Activated CD4-positive, alpha-beta T cell treated with anti-CD3 and anti-CD28 coated beads, Interleukin-2, amount 10 ng/mL, durations not matched to agents 7 days and 5 days (primary cell): ENCODE measurements around the gene OR2M3. TPM values are rescaled to one million over a fixed set of nuclear protein-coding genes. Genes with fewer than 3 reads are reported as not detected.

Source experiments
- CTCF ChIA-PET: fragments of 350-600 bp; sonication (Branson Sonifier 250); formaldehyde crosslinking; loops from one replicate; lab custom pipeline; 2021; ENCODE audit warnings: antibody characterized with exemption; lab: Charles Lee
- POLR2A ChIA-PET: fragments of 350-600 bp; sonication (Branson Sonifier 250); formaldehyde crosslinking; loops from one replicate; lab custom pipeline; 2021; ENCODE audit warnings: antibody characterized with exemption; lab: Charles Lee
- DNase-seq: peaks from one replicate; pipeline ENCODE4 v3.0.0-alpha.2; 2020
- H3K27ac Mint-ChIP-seq: one replicate; pipeline ENCODE4 v1.8.0; 2021; ENCODE audit warnings: mild to moderate bottlenecking, moderate library complexity, mixed read lengths
- H3K27me3 Mint-ChIP-seq: one replicate; pipeline ENCODE4 v1.8.0; 2021; ENCODE audit warnings: mixed read lengths
- H3K36me3 Mint-ChIP-seq: one replicate; pipeline ENCODE4 v1.8.0; 2021; ENCODE audit warnings: low read depth, mixed read lengths
- H3K4me1 Mint-ChIP-seq: one replicate; pipeline ENCODE4 v1.8.0; 2021; ENCODE audit warnings: mixed read lengths
- H3K4me3 Mint-ChIP-seq: one replicate; pipeline ENCODE4 v1.8.0; 2021; ENCODE audit warnings: mild to moderate bottlenecking, moderate library complexity, mixed read lengths
- H3K9me3 Mint-ChIP-seq: one replicate; pipeline ENCODE4 v1.8.0; 2021; ENCODE audit warnings: mixed read lengths
- total RNA-seq, 2 experiments: library from RNA; stranded (reverse); gene quantifications; one replicate each; pipeline ENCODE4 v1.2.3, GENCODE V29; 2021

OR2M3 gene, protein sequence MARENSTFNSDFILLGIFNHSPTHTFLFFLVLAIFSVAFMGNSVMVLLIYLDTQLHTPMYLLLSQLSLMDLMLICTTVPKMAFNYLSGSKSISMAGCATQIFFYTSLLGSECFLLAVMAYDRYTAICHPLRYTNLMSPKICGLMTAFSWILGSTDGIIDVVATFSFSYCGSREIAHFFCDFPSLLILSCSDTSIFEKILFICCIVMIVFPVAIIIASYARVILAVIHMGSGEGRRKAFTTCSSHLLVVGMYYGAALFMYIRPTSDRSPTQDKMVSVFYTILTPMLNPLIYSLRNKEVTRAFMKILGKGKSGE
- not detected for total RNA-seq

DNA sequence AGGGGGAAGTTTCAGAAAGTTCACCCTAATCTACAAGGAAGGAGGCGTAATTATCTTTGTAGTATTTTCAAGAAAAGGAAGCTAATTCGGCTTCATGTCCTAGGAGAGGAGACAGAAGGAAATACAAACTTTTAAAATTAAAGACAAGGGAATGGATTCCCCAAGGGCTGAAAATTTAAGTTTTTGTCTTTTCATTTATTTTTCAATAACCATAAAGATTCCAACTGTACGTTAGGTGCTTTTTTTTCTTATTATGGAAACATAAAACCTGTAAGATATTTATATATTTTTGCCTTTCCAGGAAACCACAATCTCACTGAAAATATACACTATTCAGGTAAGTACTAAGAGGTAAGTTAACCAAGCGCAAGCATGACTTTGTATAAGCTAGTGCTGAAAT, at the start of gene OR2M3:
TSS of gene OR2M3 (plus strand) at position 301 of the 400 bp plus-strand sequence. CDS start 5,803 bp downstream, outside the sequence.
- Mint-ChIP-seq H3K27ac (no peak within 1 kb of the TSS), H3K36me3 (no peaks in the 10 kb centered on the region), H3K27me3 (no peaks in the 10 kb centered on the region), H3K9me3 (no peaks in the 10 kb centered on the region), H3K4me3 (no peak within 1 kb of the TSS), H3K4me1 (no peaks in the 10 kb centered on the region)
- CTCF ChIA-PET: no interaction called here
- POLR2A ChIA-PET: interaction anchor here (0.6 kb wide), 1 partner anchor 11 kb away, joined by 4 read pairs; no protein-coding TSS in a partner anchor
- no peak for DNase-seq

DNA sequence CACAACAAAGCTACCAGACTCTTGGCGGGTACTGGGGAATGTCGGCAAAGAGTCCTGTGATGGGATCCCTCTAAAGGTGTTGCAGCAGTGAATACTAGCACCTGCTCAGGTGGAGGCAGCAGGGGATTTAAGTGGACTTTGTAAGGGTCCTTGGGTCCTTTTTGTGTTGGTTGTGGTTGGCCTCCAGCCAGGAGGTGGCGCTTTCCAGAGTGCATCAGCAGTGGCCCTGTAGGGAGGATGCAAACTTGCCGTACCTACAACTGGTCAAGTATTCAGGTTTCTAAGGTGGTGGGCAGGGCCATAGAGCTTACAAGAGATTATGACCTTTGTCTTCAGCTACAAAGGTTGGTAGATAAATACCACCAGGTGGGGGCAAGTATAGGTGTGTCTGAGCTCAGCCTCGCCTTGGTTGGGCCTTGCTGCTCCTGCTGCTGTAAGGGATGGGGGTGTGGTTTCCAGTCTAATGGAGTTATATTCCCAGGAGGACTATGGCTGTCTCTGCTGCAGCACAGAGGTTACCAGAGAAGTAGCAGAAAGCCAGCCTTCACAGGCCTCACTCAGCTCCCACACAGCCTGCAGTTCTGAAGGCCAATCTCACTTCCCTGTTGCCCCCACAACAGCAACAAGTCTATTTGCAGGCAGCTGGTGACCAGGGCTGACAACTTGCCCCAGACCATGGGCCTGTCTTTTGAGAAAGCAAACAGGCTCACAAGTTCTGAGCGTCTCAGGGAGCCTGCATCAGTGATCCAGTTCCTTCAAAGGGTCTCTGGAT, 44.8 kb upstream of the OR2M3 start:
- Mint-ChIP-seq H3K4me1 (no peaks in the 10 kb centered on the region), H3K36me3 (no peaks in the 10 kb centered on the region), H3K27ac (no peak overlapping the region), H3K4me3 (no peak overlapping the region), H3K9me3 (peaks cover 8% of the 10 kb centered on the region), H3K27me3 (no peaks in the 10 kb centered on the region)
- ChIA-PET POLR2A (no interaction called here), CTCF (no interaction called here)
- DNase-seq: no peak

DNA sequence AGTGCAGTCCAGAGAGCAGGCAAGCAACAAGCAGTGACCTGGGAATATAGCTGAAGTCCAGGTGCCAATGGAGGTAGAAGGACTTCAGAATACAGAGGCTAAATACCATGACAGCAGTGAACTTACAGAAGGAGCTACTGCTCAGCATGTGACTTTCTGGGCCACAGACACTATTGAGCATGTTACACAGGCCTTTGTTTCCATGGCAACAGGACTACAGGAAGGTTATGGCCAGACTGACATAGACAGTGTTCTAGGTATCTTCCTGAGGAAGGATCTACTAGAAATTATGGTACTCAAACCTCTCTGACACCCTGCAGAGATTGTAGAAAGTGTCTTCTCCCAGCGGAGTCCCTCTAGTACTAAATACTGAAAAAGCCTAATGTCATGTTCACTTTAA, 41.1 kb upstream of the OR2M3 start:
- no peaks in the 10 kb centered on the region for H3K36me3 Mint-ChIP-seq
- no peaks in the 10 kb centered on the region for H3K4me1 Mint-ChIP-seq
- no peak overlapping the region for H3K27ac Mint-ChIP-seq

DNA sequence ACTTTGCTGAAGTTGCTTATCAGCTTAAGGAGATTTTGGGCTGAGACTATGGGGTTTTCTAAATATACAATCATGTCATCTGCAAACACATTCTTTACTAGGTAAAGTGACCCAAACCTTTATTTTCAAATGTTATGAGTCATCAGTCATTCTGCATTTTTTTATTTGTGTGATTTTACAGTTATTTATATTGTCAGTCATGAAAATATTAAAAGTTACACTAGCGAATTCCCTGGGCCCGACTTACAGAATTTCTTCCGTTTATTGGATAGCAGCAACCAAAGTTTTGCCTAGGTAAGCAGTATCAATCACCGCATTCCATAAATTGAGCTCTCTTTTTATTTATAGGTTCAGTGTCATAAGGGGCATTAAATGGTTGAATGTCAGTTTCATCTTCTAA, 38.3 kb upstream of the OR2M3 start:
- CTCF ChIA-PET: no interaction called here
- H3K27ac Mint-ChIP-seq: no peak overlapping the region

More for the DNA sequence above, 41.1 kb upstream of the OR2M3 start:
- ChIA-PET POLR2A (no interaction called here), CTCF (no interaction called here)
- no peak for DNase-seq
- no peaks in the 10 kb centered on the region for H3K9me3 Mint-ChIP-seq
- no peaks in the 10 kb centered on the region for H3K27me3 Mint-ChIP-seq
- no peak overlapping the region for H3K4me3 Mint-ChIP-seq

DNA sequence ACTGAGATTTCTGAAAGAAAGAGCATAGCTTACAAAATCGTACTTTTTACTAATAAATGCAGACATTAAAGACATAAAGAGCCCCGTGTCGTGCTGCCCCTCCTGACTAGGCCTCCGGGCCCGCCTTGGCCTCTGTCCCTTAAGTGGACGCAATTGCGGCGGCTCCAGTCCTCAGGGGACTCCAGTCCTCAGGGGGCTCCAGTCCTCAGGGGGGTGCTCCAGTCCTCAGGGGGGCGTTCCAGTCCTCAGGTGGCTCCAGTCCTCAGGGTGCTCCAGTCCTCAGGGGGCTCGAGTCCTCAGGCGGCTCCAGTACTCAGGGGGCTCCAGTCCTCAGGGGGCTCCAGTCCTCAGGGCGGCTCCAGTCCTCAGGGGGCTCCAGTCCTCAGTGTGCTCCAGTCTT, 33.0 kb upstream of the OR2M3 start:
- no peaks in the 10 kb centered on the region for H3K27me3 Mint-ChIP-seq
- H3K36me3 Mint-ChIP-seq: no peaks in the 10 kb centered on the region
- peaks cover 5% of the 10 kb centered on the region for H3K9me3 Mint-ChIP-seq
- CTCF ChIA-PET: no interaction called here
- H3K27ac Mint-ChIP-seq: no peak overlapping the region
- H3K4me3 Mint-ChIP-seq: no peak overlapping the region
- POLR2A ChIA-PET: no interaction called here
- no peaks in the 10 kb centered on the region for H3K4me1 Mint-ChIP-seq
- no peak for DNase-seq

More for the DNA sequence above, 38.3 kb upstream of the OR2M3 start:
- Mint-ChIP-seq H3K4me3 (no peak overlapping the region), H3K36me3 (no peaks in the 10 kb centered on the region), H3K9me3 (no peaks in the 10 kb centered on the region), H3K27me3 (no peaks in the 10 kb centered on the region), H3K4me1 (no peaks in the 10 kb centered on the region)
- no peak for DNase-seq
- POLR2A ChIA-PET: no interaction called here

DNA sequence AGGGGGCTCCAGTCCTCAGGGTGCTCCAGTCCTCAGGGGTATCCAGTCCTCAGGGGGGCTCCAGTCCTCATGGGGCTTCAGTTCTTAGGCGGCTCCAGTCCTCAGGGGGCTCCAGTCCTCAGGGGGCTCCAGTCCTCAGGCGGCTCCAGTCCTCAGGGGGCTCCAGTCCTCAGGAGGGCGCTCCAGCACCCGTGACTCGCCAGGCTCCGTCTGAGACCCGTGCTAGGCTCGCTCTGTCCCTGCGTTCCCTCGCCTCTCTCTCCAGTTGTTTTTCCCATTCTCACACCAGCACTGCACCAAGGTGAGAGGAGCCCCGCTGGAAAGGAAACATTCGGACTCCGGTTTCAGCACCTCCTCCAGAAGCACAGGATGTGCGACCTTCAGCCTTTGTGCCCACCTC, 31.9 kb upstream of the OR2M3 start:
- Mint-ChIP-seq H3K36me3 (no peaks in the 10 kb centered on the region), H3K27me3 (no peaks in the 10 kb centered on the region), H3K27ac (no peak overlapping the region), H3K9me3 (peaks cover 5% of the 10 kb centered on the region), H3K4me3 (no peak overlapping the region), H3K4me1 (no peaks in the 10 kb centered on the region)
- DNase-seq: no peak
- ChIA-PET CTCF (no interaction called here), POLR2A (no interaction called here)

DNA sequence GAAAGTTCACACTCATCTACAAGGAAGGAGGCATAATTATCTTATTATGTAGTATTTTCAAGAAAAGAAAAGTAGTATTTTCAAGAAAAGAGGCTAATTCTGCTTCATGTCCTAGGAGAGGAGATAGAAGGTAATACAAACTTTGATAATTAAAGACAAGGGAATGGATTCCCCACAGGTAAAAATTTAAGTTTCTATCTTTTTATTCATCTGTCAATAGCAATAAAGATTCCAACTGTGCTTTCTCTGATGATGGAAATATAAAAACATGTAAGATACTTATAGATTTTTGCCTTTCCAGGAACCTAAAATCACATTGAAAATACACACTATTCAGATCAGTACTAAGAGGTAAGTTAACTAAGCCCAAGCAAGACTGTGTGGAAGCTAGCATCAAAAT, 22.5 kb upstream of the OR2M3 start, which contains the start of gene OR2M2:
TSS of gene OR2M2 (plus strand) at position 301 of the 400 bp plus-strand sequence. CDS start 5,165 bp downstream, outside the sequence.
- ChIA-PET CTCF (no interaction called here), POLR2A (no interaction called here)
- no peaks in the 10 kb centered on the region for H3K36me3 Mint-ChIP-seq
- H3K4me1 Mint-ChIP-seq: no peaks in the 10 kb centered on the region
- no peak within 1 kb of the TSS for H3K4me3 Mint-ChIP-seq
- no peak for DNase-seq
- no peak within 1 kb of the TSS for H3K27ac Mint-ChIP-seq
- peaks cover 2% of the 10 kb centered on the region for H3K9me3 Mint-ChIP-seq
- no peaks in the 10 kb centered on the region for H3K27me3 Mint-ChIP-seq

DNA sequence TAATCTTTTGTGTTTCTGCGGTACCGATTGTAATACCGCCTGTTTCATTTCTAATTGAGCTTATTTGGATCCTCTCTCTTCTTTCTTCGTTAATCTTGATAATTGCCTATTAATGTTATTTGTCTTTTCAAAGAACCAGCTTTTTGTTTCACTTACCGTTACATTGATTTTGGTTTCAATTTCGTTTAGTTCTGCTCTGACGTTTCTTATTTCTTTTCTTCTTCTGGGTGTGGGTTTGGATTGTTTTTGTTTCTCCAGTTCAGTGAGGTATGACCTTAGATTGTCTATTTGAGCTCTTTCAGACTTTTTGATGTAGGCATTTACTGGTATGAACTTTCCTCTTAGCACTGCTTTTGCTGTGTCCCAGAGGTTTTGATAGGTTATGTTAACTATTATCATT, 13.1 kb upstream of the OR2M3 start:
- no peaks in the 10 kb centered on the region for H3K27me3 Mint-ChIP-seq
- H3K27ac Mint-ChIP-seq: no peak overlapping the region
- POLR2A ChIA-PET: no interaction called here
- no peak for DNase-seq
- H3K4me3 Mint-ChIP-seq: no peak overlapping the region
- H3K36me3 Mint-ChIP-seq: no peaks in the 10 kb centered on the region
- peaks cover 3% of the 10 kb centered on the region for H3K9me3 Mint-ChIP-seq
- H3K4me1 Mint-ChIP-seq: no peaks in the 10 kb centered on the region
- CTCF ChIA-PET: no interaction called here

DNA sequence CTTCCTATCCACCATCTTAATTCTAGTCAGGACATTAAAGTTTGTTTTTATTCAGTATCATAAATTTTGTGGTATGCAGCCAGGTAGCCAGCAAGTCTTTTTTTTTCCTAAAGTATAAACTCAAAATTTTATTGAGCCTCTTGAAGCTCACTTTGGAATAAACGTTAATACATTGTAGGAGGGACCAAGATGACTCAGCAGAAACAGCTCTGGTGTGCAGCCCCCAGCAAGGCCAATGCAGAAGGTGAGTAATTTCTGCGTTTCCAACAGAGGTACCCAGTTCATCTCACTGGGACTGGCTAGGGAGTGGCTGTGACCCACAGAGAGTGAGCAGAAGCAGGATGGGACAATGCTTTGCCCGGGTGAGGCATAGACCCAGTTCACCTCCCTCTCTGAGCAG, 9.7 kb upstream of the OR2M3 start:
- Mint-ChIP-seq H3K36me3 (no peaks in the 10 kb centered on the region), H3K4me3 (no peak overlapping the region), H3K4me1 (no peaks in the 10 kb centered on the region), H3K27ac (no peak overlapping the region), H3K9me3 (no peaks in the 10 kb centered on the region), H3K27me3 (no peaks in the 10 kb centered on the region)
- ChIA-PET POLR2A (no interaction called here), CTCF (no interaction called here)
- no peak for DNase-seq

DNA sequence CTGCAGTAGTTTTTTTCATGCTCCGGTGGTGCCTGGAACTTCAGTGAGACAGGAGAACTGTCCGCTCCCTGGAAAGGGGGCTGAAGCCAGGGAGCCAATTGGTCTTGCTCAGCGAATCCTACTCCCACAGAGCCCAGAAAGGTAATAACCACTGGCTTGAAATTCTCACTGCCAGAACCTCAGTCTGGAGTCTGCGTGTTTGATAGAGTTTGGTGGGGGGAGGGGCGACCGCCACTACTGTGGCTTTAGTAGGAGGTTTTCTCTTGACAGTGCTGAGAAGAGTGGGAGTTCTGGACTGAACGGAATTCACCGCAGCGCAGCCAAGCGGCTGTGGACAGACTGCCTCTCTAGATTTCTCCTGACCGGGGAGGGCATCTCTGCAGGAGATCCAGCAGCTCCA, 8.0 kb upstream of the OR2M3 start:
- Mint-ChIP-seq H3K27ac (no peak overlapping the region), H3K9me3 (no peaks in the 10 kb centered on the region), H3K27me3 (no peaks in the 10 kb centered on the region), H3K36me3 (no peaks in the 10 kb centered on the region), H3K4me3 (no peak overlapping the region), H3K4me1 (no peaks in the 10 kb centered on the region)
- no peak for DNase-seq
- ChIA-PET CTCF (no interaction called here), POLR2A (no interaction called here)

DNA sequence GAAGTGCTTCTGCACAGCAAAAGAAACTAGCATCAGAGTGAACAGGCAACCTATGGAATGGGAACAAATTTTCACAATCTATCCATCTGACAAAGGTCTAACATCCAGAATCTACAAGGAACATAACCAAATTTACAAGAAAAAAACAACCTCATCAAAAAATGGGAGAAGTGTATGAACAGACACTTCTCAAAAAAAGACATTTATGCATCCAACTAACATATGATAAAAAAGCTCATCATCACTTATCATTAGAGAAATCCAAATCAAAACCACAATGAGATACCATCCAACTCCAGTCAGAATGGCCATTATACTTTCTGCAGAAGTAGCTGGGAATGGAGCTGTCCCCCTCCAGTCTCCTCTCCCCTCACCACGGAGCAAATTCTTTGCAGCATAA, 2.9 kb upstream of the OR2M3 start:
- ChIA-PET CTCF (no interaction called here), POLR2A (no interaction called here)
- H3K36me3 Mint-ChIP-seq: no peaks in the 10 kb centered on the region
- H3K4me3 Mint-ChIP-seq: no peak overlapping the region
- DNase-seq: no peak
- H3K9me3 Mint-ChIP-seq: no peaks in the 10 kb centered on the region
- H3K27me3 Mint-ChIP-seq: no peaks in the 10 kb centered on the region
- H3K27ac Mint-ChIP-seq: no peak overlapping the region
- no peaks in the 10 kb centered on the region for H3K4me1 Mint-ChIP-seq

DNA sequence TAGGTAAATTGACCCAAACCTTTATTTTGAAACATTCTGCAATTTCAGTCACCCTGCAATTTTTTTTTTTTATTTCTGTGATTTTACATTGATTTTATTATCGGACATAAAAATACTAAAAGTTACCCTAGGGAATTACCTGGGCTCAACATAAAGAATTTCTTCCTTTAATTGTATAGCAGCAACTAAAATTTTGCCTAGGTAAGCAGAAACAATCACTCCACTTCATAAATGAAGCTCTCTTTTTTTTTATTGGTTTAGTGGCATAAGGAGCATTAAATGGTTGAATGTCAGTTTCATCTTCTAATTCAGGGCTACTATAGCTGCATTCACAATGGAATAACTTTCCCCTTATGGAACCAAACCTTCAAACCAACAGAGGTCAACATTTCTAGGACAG, 18.8 kb downstream of the OR2M3 start:
- H3K27me3 Mint-ChIP-seq: no peaks in the 10 kb centered on the region
- no peaks in the 10 kb centered on the region for H3K36me3 Mint-ChIP-seq
- no peak for DNase-seq
- H3K4me3 Mint-ChIP-seq: no peak overlapping the region
- no peaks in the 10 kb centered on the region for H3K9me3 Mint-ChIP-seq
- H3K4me1 Mint-ChIP-seq: no peaks in the 10 kb centered on the region
- H3K27ac Mint-ChIP-seq: no peak overlapping the region
- ChIA-PET CTCF (interaction anchor here (0.6 kb wide), 1 partner anchor 905 kb away, joined by 6 read pairs; no protein-coding TSS in a partner anchor), POLR2A (no interaction called here)

DNA sequence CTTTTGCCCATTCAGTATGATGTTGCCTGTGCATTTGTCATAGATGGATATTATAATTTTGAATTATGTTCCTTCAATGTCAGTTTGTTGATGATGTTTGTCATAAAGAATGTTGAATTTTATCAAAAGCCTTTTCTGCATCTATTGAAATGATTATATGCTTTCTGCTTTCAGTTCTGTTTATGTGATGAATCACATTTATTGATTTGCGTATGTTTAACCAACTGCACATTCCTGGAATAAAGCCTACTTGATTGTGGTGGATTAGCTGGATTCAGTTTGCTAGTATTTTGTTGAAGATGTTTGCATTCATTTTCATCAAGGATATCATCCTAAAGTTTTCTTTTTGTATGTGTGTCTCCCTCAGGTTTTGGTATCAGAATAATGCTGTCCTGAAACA, 28.5 kb downstream of the OR2M3 start:
- POLR2A ChIA-PET: no interaction called here
- H3K4me3 Mint-ChIP-seq: no peak overlapping the region
- H3K9me3 Mint-ChIP-seq: no peaks in the 10 kb centered on the region
- CTCF ChIA-PET: no interaction called here
- no peaks in the 10 kb centered on the region for H3K27me3 Mint-ChIP-seq
- no peak for DNase-seq
- H3K4me1 Mint-ChIP-seq: no peaks in the 10 kb centered on the region
- H3K36me3 Mint-ChIP-seq: no peaks in the 10 kb centered on the region
- no peak overlapping the region for H3K27ac Mint-ChIP-seq
